ENCODE data around the gene POLR2B.
"Not testable (repeated sequence)": the region's sequence is repeated elsewhere in the genome, so short reads cannot be mapped to it uniquely, and the experiment has no call there.

POLR2B gene

DNA sequence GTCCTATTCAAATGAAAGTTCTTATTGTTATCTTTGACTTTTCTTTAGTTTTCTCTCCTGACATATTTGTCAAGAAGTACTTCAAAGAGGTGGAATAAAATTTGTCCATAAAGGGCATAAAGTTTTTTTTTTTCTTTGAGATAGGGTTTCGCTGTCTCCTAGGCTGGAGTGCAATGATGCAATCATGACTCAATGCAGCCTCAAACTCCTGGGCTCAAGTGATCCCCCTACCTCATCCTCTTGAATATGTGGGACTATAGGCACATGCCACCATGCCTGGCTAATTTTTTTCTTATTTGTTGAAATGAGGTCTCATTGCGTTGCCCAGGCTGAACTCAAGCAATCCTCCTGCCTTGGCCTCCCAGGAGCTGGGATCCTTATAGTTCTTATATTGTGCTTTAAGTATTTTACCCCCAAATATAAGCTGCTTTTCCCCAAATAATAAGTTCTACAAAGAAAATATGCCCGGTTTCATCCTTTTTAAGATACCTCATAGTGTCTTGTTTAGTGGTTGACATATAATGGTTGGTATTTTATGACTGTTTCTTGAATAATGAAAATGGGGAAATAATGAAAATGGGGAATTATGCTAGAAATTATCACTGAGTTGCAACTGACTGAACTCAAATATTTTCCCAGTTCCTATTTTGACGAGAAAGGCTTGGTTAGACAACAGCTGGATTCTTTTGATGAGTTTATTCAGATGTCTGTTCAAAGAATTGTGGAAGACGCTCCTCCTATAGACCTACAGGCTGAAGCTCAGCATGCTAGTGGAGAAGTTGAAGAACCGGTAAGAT is 11.6 kb downstream of the POLR2B start:
- no peak for DNase-seq

DNA sequence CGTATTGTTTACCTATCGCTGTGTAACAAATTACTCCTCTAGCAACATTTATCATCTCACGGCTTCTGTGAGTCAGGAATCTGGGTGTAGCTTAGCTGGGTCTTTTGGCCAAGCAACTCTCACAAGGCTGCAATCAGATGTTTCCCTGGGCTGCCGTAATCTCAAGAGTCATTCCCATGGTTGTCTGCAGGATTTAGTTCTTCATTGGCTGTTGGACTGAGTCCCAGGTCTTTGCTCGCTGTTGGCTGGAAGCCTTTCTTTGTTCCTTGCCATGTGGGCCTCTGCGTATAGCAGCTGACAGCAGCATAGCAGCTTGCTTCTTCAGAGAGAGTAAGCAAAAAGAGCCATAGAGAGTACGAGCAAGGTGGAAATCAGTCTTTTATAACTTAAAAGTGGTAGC is 16.8 kb downstream of the POLR2B start:
- DNase-seq = no peak

DNA sequence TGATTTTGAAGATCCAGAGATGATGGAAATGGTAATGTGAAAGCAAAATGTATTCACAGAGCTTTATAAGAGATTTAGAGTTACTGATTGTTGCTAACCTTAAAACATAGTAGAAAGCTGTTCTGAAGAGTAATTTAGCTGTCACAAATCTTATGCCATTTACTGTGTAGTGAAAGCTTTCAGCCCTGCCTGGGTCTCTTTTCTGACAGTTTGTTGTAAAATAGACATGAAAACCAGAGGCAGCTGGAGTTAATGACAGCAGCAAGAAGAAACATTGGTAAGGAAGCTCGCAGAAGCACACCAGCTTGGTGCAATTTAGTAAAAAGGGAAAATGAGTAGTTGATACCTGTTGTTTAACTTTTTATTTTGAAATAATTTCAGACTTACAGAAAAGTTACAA is 21.1 kb downstream of the POLR2B start:
- DNase-seq = no peak

DNA sequence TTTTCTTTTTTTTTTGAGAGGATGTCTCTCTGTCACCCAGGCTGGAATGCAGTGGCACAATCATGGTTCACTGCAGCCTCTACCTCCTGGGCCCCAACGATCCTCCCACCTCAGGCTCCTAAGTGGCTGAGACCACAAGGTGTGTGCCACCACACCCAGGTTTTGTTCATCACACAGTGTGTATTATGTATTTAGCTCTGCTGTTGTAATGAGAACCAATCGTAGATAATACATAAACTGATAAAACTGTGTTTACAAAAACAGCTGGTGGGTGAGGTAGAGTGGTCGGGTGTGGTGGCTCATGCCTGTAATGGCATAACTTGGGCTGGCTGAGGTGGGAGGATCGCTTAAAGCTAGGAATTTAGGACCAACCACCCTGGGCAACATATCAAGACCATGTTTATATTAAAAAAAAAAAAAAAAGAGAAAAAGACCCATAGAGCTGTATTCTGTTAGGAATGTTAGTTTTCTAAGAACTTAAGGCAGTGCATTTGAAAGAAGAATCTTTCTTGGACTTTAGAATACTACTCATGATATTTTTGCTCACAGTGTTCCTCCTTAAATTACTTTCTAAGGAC is 34.9 kb downstream of the POLR2B start:
- no peak for DNase-seq

DNA sequence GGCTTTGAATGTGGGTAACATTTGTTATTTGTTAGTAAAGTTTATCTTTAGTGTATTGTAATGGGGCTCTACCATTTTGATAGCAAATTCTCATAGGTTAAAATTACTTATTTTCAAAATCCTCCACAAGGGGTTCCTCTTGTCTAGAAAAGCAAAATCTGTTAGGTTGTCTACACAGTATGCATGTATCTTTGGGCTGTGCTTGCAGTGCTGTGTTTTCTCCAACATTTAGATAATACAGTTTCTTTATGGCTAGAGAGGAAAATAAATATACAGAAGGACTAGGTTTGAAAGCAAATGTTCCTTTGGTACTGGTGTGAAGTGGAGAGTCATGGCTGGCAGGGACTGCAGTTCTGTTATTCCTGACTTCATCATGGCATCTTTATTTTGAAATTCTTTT is 40.3 kb downstream of the POLR2B start:
- no peak for DNase-seq

DNA sequence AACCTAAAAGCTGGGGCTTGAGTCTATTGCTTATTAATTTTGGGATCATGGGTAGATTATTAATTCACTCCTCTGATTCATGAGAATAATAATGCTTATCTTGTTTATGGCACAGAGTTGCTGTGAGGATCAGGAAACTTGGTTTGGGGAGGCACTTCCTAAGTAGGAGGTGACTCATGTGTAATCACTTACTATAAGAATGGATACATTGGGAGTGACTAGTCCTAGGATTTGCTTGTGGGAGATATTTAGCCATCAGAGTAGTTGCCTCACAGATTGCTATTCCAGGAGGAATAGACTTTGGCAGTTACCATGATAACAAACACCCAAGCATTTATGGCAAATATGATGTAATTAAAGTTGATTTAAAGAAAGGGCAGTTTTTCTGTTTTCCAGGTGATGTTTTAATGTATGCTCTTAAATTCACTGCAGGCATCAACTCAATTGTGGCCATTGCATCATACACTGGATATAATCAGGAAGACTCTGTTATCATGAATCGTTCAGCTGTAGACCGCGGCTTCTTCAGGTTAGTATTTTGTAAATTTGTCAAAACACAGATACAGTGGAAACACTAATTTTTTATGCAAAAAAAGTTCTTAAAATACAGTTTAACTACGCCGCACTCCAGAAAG is 41.9 kb downstream of the POLR2B start:
- no peak for DNase-seq

DNA sequence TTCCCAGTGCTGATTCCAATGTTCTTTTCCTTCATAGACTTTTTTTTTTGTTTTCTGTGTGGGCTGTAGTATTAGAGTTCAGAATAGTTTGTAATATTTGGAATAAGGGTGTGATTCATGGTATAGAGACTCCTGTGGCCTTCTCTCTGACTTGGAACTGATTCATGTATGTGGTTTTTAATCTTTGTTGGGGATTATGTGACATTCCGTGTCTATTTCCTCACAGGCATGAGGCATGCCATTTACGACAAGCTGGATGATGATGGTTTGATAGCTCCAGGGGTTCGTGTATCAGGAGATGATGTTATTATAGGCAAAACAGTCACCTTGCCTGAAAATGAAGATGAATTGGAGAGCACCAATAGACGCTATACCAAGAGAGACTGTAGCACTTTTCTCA is 44.4 kb downstream of the POLR2B start:
- no peak for DNase-seq

DNA sequence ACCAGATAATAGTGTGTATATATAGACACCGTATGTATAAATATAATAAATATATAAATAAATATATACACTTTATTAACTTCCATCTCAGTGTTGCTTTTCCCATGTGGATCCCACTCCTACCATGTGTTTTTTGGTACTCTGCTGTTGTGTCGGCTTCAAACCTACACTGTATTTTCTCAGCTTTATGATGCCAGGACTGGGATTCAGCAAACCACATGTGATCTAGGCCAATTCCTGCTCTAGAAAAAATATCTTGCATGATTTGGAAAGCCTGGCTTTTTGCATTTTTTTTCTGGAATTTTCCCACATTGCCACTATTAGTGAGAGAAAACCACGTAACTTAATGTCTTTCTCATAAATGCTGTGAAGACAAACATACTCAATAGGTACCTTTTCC is 55.8 kb downstream of the POLR2B start:
- no peak for DNase-seq

DNA sequence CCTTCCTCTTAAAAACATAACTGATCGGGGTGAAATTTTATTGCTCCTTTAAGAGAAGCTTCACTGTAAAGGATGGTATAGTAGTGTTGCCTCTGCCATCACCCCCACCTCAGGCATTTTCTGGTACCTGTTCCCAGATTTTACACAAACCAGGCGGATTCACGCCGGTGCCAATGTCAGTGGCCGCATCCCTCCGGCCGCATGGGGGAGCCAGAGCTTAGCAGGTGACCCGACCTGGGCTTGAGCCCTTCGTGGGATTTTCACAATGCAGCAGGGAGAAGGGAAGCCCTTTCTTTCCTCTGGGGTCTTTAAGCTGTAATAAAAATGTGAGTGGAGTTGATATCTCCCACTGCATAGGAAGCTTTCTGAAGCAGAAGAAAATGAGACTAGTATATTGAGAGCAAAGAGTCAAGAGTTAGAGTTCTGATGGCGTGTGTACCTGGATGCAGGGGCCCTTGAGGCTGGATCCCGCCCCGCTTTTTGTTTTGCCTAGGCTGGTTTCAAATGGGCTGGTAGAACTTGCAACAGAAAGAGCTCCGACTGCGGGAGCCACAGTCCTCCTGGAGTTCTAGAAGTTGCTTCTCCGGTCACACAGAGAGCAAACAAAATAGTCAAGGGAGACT is 59.4 kb downstream of the POLR2B start:
- DNase-seq = no peak

DNA sequence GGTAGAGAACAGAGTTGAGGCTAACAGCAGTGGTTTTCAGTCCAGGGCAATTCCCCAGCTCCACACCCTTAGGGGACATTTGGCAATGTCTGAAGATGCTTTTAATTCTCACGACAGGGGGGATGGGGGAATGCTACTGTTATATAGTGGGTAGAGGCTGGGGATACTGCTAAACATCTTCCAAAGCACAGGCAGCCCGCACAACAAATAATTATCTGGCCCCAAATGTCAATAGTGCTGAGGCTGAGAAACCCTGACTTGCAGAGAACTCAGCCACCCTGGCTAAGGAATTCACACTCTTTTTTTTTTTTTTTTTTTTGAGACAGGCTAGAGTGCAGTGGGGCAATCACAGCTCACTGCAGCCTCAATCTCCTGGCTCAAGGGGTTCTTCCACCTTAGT is 60.6 kb downstream of the POLR2B start:
- DNase-seq = no peak

DNA sequence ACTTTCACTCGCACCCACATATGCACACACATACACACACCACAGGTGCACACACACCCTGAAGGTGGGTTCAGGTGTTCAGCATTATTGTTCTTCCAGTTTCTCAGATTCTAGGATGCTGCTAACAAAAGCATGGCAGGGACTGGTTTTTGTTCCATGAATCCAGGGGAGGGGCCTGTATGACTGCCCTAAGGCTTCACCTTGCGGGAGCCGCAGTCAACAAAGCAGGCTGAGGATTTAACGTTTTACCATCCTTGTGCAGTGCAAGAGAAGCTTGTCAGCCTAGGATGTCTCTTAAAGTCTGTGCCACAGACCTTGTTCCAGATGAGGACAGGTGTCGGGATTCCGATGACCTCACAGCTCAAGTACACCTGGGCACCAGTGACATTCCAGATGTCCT is 61.8 kb downstream of the POLR2B start:
- DNase-seq = no peak

DNA sequence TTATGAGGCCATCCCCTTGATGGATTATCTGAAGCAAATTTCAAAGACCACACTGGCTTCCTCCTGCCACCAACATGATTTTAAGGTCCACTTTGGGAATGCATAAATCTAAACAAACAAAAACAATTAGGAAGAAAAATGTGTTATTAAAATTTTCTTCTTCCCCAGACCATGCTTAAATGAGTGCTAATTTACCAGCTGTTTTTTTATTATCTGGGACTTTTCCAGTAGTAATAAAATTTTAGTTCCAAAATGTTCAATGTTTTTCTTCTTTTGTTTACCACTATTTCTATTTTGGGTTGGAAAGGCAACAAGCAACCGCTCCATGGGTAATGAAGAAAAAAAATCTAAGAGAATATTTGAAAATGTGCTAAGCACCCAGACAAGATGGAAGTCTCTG is 62.3 kb downstream of the POLR2B start:
- no peak for DNase-seq

DNA sequence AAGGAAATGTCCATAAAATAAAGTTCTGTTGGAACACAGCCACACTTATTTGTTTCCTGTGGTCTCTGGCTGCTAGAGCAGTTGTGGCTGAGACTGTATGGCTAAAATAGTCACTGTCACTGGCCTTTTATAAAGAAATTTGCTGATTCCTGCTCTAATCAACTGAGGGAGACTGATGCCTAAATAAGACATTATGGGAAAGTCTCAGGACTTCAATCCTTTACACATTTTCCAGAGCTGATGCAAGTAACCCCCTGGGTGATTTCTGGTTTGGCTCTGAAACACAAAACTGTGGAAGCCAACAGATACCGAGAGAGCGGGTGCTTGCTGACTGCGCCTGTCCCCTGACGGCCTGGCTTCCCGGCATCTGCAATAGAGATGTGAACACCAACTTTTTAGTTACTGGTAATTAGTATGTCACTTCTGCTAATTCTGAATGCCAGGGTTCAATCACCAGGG is 64.0 kb downstream of the POLR2B start:
- no peak for DNase-seq

DNA sequence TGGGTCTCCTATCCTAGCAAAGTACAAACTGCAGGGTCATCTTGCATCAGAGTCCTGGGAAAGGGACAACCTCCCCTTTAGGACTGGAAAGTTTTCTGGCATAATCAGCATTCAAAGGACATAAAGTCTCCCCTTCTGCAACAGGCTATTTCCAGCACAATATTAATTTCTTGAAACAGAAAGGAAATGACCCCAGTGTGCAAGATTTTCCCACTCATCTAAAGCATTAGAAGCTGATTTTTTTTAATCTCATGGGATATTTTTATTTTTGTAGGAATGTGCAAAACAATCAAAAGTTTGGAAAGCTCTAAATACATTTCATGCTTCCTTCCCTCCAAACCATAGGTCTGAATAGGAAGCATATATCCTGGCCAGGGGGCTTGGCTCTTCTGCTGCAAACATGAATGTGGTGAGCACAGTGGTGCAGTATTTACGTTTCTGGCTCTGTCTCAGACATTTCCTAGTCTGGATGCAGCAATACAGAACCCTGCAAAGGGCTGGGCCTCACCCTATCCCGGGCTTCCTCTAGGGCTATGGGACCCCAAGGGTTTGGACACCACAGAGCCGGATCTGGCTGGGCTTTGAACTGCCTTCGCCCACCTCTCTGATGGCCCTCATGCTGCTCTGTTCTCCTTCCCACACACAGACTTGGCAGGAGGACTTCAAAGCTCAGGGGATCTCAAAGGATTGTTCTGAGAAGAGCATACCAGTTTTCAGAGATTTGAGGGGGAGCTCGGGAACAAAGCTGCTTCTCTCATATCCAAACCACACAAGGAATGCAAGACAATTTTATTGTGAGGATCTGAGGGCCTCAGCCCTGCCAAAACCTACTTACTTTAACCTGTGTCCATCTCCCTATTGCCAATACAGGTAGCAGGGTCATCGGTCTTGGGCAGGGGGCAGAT is 64.9 kb downstream of the POLR2B start:
- DNase-seq = no peak

DNA sequence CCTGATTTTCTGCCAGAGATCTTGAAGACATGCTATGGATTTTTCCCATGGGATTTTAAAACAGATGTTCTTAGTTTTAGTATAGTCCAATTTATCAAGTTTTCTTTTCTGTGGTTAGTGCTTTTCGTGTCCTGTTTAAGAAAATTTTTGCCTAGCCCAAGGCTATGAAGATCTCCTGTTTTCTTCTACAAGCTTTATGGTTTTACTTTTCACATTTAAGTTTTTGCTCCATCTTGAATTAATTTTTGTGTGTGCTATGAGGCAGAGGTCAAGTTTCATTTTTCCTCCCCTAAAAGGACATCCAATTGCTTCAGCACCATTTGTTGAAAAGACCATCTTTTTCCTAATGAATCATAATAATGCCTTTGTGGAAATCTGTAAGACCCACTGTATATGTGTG is 65.6 kb downstream of the POLR2B start:
- DNase-seq = no peak

DNA sequence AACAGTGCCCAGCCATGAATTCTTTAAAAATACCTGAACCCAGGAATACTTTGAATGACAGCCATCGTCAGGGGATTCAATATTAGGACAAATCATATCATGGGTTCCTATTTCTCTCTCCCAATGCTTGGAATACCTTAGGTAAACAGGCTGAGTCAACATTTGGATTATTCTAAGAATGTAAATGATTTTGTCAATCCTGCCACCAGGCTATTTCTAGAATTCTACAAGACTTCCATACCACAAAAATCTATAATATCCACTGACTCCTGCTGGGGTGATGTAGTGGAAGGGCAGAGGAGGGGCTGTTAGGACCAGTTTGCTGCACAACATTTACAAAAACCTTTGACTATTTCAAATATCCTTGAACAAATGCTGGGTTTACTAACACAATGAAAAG is 66.3 kb downstream of the POLR2B start:
- no peak for DNase-seq

DNA sequence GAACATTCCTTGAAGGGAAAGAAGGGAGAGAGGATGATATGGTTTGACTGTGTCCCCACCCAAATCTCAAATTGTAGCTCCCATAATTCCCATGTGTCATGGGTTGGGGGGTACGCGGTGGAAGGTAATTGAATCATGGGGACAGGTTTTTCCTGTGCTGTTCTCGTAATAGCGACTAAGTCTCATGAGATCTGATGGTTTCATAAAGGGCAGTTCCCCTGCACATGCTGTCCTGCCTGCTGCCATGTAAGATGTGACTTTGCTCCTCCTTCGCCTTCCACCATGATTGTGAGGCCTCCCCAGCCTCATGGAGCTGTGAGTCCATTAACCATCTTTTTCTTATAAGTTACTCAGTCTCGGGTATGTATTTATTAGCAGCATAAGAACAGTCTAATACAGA is 68.3 kb downstream of the POLR2B start:
- DNase-seq = not testable (repeated sequence)

DNA sequence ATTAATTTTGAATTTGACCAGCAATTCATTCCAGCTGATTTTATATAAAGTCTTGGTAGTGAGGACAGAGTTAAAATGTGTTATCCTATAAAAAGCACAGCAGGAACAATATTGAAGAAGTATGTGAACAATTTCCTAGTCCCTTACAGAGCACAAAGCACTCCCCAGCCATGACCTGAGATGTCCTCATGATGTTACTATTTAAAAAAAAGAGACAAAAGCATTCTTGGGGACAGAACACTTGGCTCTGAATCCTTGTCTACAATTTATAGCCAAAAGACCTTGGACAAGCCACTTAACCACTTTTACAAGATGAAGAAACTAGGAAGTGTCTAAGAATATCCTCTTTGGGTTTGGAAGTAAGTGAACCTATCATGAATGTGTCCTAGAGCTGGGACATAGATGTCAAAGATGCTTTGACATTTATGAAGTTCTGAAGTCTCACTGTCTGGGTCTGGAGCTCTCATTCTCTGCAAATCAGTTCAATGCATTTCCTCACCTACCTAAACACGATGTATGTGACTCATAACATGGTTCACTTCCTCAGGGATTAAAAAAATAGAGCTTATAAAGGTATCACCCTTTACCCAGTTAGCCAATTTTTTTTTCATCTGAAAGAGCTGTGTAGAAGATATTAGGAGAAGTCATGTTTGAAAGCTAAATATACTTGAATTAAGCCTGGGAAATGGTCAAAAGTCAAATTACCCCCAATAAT is 70.1 kb downstream of the POLR2B start:
- no peak for DNase-seq

DNA sequence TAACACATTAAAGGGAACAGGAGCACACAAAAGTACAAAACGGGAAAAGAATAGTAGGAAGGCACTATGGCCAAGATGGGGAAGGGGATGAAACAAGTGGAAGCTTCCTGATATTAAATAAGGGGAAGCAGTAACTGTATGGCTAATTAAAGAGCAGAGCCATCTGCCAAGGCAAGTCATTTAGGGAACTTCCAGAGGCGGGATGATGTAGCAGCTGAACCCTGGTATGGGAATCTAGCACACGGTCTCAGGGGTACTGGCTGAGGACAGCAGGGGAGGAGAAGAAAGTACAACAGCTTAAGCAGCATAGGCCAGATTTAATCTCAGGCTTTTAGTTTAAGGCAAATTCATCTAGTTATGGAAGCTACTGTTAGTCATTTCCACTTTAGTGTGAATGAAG is 72.4 kb downstream of the POLR2B start:
- DNase-seq = no peak

DNA sequence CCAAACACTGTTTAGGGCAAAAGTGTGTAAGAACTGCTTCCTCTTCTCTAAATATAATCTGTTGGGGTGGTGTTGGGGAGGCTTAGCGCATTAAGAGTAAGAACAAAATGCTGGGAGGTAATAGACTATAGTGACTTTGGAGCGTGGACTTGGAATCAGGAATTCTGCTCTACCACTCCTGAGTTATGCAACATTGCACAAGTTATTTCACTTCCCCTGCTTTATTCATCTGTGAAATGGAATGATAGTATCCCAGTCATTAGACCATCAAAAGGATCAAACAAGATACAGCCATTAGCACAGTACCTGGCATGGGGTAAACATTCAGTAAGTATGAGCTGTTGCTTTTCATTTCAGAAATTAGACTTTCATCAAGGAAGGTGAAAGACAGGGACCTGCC is 72.8 kb downstream of the POLR2B start:
- DNase-seq = no peak

DNA sequence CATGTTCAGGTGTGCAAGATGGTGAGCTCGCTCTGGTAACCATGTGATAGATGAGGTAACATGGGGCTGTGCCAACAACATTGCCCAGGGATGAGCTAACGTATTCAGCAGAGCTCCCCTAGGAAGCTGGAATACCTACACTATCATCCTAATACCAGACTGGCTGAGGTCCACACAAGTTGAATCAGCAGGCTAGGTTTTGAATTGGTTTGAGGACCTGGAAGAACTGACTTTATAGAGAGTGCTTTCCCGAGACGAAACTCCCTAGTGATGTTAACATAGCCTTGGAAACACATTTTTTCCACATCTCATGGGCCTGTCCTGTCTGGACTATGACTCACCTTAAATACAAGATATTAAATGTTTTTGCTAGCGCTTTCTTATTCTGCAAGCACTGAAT is 74.8 kb downstream of the POLR2B start:
- DNase-seq = no peak

DNA sequence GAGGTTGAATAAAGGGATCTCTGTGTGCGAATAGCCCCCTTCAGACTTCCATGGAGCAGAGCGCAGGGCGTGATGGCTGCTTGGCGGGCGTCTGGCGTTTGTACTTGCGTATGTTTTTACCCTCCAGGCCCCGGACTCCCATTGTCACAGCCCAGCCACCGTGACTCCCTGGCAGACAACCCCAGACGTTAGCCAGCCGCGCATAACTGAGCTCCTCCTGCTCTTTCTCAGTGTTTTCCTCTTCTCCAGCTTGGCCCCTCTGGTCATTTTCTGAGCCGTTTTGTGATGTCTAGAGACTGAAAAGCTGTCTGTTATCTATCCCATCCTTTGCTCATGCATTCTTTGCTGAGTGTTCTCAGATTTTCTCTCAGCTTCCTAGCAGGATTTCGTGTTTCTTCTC is 77.2 kb downstream of the POLR2B start:
- DNase-seq = no peak
